22Rv1 (cell line): ENCODE results near the gene LIG4.

ENCODE experiments used
- ZFX ChIP-seq: fragments of 450-650 bp; IDR thresholded peaks from 2 replicates; pipeline ENCODE4 v1.6.1; 2017; ENCODE audit warnings: antibody characterized with exemption, borderline replicate concordance
- TF ChIP-seq, protein P1 (sequence below): fragments of 450-650 bp; IDR thresholded peaks from 2 replicates; pipeline ENCODE4 v1.5.1; 2017; ENCODE audit warnings: mild to moderate bottlenecking

DNA sequence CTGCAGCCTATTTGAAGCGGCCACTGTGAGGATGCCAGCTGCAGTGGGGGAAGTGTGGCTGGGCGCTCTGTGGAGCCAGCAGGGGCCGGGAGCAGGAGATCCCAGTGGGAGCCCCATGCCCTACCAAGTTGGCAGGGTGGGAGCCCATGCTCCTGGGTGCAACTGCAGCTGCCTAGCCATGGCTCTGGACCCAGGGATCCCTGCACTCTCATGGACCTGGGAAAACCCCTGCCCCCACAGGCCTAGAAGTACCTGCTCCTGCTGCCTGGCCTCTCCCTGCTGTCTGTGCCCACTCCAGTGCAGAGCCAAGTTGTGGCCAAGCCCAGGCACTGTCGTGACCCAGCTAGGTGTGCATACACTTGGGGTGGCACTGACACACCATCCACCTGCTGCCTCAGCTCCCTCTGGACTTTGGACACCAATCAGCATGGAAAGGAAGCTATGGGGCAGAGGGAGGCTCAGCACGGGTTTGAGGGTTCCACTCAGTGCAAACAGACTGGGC is 20.9 kb downstream of the LIG4 start:
- TF ChIP-seq, protein P1, sequence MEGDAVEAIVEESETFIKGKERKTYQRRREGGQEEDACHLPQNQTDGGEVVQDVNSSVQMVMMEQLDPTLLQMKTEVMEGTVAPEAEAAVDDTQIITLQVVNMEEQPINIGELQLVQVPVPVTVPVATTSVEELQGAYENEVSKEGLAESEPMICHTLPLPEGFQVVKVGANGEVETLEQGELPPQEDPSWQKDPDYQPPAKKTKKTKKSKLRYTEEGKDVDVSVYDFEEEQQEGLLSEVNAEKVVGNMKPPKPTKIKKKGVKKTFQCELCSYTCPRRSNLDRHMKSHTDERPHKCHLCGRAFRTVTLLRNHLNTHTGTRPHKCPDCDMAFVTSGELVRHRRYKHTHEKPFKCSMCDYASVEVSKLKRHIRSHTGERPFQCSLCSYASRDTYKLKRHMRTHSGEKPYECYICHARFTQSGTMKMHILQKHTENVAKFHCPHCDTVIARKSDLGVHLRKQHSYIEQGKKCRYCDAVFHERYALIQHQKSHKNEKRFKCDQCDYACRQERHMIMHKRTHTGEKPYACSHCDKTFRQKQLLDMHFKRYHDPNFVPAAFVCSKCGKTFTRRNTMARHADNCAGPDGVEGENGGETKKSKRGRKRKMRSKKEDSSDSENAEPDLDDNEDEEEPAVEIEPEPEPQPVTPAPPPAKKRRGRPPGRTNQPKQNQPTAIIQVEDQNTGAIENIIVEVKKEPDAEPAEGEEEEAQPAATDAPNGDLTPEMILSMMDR, result no peak
- no peak for TF ChIP-seq ZFX
